ENCODE data around the gene SPOCD1. TPM values are rescaled to one million over a fixed set of nuclear protein-coding genes. Genes with fewer than 3 reads are reported as not detected.

The SPOCD1 gene
- under 1 TPM; 0.61 to 0.94 TPM for total RNA-seq
- polyA plus RNA-seq: not detected

DNA sequence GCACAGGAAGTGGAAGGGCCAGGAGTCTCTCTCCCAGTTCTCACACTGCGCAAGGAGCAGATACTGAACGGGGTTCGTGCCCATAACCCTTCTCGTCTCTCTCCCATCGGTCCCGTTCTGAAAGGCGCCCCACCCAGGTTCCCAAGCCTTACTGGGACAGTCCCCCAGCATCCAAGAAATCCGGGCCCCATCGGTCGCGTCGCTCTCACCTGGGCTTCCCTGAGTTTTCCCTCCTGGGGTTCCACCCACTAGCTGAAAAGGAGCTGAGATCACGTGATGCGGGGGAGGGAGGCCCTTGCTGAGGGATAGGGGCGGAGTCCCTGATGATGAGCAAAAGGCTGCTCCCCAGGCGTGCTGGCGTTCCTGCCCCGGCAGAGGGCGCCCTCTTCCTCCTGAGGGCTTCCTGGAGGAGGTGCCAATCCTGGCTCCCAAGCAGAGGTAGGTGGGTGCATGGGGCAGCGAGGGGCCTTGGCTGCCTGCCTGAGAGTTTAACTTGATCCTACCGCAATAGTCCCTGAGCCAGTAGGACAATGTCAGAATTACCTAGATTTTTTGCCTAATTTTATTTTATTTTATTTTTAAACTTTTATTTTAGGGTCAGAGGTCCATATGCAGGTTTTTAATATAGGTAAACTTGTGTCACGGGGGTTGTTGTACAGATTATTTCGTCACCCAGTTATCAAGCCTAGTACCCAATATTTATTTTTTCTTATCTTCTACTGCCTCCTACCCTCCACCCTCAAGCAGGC is at the start of gene SPOCD1:
Gene SPOCD1 (minus strand): TSS at position 271 of the 749 bp plus-strand sequence. CDS start 689 bp downstream, outside the sequence.
- Histone ChIP-seq H3K27ac (ENCODE audit: low read depth, low read length) (no peak within 1 kb of the TSS), H3K4me1 (ENCODE audit: insufficient read depth, low read length) (peaks cover 8% of the 10 kb centered on the region), H3K4me3 (ENCODE audit: low read length in 2 of 2) (no peak within 1 kb of the TSS), H3K9me3 (ENCODE audit: control insufficient read depth in 1 of 2, low read length in 2 of 2) (no peaks in the 10 kb centered on the region), H3K27me3 (ENCODE audit: insufficient read depth, low read length) (no peaks in the 10 kb centered on the region), H3K36me3 (ENCODE audit: insufficient read depth, low read length) (no peaks in the 10 kb centered on the region)
- DNase-seq: peak; percentile 78 to 84 (median 79)
- POLR2A ChIA-PET (ENCODE audit: partially characterized antibody): interaction anchor here (0.5 to 2.8 kb wide), 12 partner anchors 8 to 149 kb away, joined by 3 to 15 read pairs (median 3); partner anchors contain the start of gene PTP4A2
- peaks cover 8 to 21% (median 14%) of the 10 kb centered on the region in 4 donors for H3K4me1 Mint-ChIP-seq
- peaks cover 0 to 1% of the 10 kb centered on the region in 2 donors for H3K27me3 Mint-ChIP-seq
- H3K36me3 Mint-ChIP-seq: no peaks in the 10 kb centered on the region
- CTCF ChIA-PET (ENCODE audit: partially characterized antibody): interaction anchor here (0.5 to 6.8 kb wide), 25 partner anchors 8 to 247 kb away, joined by 3 to 105 read pairs (median 4); partner anchors contain the start of gene PTP4A2
- no peaks in the 10 kb centered on the region for H3K9me3 Mint-ChIP-seq
- peak within 1 kb of the TSS in 2 of 8 donors; percentile 1 to 64 for H3K4me3 Mint-ChIP-seq
- intact Hi-C loops (cut with micrococcal nuclease): loop anchor here (1.0 to 5.0 kb wide), 4 partner anchors 11 to 246 kb away; no protein-coding TSS in a partner anchor
- H3K27ac Mint-ChIP-seq: peak within 1 kb of the TSS; percentile 32 to 88 (median 42)

DNA sequence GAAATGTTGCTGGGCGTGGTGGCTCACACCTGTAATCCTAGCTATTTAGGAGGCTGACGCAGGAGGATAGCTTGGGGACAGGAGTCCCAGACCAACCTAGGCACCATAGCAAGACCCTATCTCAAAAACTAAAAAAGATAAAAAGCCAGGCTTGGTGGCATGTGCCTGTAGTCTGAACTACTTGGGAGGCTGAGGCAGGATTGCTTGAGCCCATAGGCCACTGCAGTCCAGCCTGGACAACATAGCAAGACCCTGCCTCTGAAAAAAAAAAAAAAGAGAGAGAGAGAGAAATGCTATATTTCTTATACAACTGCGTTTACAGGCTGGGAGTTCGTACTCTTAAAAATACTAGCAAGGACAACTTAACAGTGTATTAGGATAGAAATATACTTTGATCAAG is 46.2 kb upstream of the SPOCD1 start:
- no peak for DNase-seq
- no peak overlapping the region for H3K27ac Mint-ChIP-seq

DNA sequence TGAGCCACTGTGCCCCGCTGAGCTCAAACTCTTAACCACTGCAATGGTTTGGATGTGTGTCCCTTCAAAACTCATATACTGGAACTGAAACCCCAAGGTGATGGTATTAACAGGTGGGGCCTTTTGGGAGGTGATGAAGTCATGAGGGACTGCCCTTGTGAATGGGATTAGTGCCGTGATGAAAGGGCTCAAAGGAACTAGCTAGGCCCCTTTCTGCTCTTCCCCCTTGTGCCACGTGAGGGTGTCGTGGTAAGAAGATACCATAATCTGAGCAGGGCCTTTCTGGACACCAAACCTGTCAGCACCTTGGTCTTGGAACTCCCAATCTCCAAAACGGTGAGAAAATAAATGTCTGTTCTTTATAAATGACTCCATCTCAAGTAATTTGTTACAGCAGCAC is 45.5 kb upstream of the SPOCD1 start:
- H3K36me3 ChIP-seq (ENCODE audit: insufficient read depth, low read length): no peaks in the 10 kb centered on the region
- no peak overlapping the region for H3K27ac ChIP-seq (ENCODE audit: low read depth, low read length)
- no peak for DNase-seq
- H3K27me3 Mint-ChIP-seq: peaks cover 0 to 1% of the 10 kb centered on the region in 2 donors
- H3K36me3 Mint-ChIP-seq: no peaks in the 10 kb centered on the region
- peaks cover 0 to 2% (median under 1%) of the 10 kb centered on the region in 4 donors for H3K4me1 Mint-ChIP-seq
- peak overlapping the region in 1 of 7 donors; percentile 9 for H3K27ac Mint-ChIP-seq
- no peaks in the 10 kb centered on the region for H3K27me3 ChIP-seq (ENCODE audit: insufficient read depth, low read length)
- H3K9me3 ChIP-seq (ENCODE audit: control insufficient read depth in 1 of 2, low read length in 2 of 2): no peaks in the 10 kb centered on the region
- H3K4me1 ChIP-seq (ENCODE audit: insufficient read depth, low read length): peaks cover 5% of the 10 kb centered on the region
- H3K4me3 Mint-ChIP-seq: no peak overlapping the region
- CTCF ChIA-PET (ENCODE audit: partially characterized antibody): interaction anchor here (1.2 kb wide), 1 partner anchor 102 kb away, joined by 3 read pairs; no protein-coding TSS in a partner anchor
- intact Hi-C loops (cut with micrococcal nuclease): no loop called here
- POLR2A ChIA-PET (ENCODE audit: partially characterized antibody): no interaction called here
- H3K4me3 ChIP-seq (ENCODE audit: low read length in 2 of 2): no peak overlapping the region
- H3K9me3 Mint-ChIP-seq: peaks cover 0 to 2% (median 0%) of the 10 kb centered on the region in 8 donors

More for the DNA sequence above, 46.2 kb upstream of the SPOCD1 start:
- peaks cover 0 to 1% of the 10 kb centered on the region in 2 donors for H3K27me3 Mint-ChIP-seq
- ChIA-PET CTCF (ENCODE audit: partially characterized antibody) (no interaction called here), POLR2A (ENCODE audit: partially characterized antibody) (no interaction called here)
- H3K9me3 Mint-ChIP-seq: peaks cover 0 to 2% (median 0%) of the 10 kb centered on the region in 8 donors
- H3K4me3 Mint-ChIP-seq: no peak overlapping the region
- H3K36me3 ChIP-seq (ENCODE audit: insufficient read depth, low read length): no peaks in the 10 kb centered on the region
- peaks cover 0 to 7% (median 4%) of the 10 kb centered on the region in 4 donors for H3K4me1 Mint-ChIP-seq
- no peak overlapping the region for H3K4me3 ChIP-seq (ENCODE audit: low read length in 2 of 2)
- H3K36me3 Mint-ChIP-seq: no peaks in the 10 kb centered on the region
- H3K27me3 ChIP-seq (ENCODE audit: insufficient read depth, low read length): no peaks in the 10 kb centered on the region
- intact Hi-C loops (cut with micrococcal nuclease): no loop called here
- H3K4me1 ChIP-seq (ENCODE audit: insufficient read depth, low read length): peaks cover 5% of the 10 kb centered on the region
- no peaks in the 10 kb centered on the region for H3K9me3 ChIP-seq (ENCODE audit: control insufficient read depth in 1 of 2, low read length in 2 of 2)
- H3K27ac ChIP-seq (ENCODE audit: low read depth, low read length): no peak overlapping the region

- Histone ChIP-seq H3K36me3 (ENCODE audit: insufficient read depth, low read length) (no peaks in the 10 kb centered on the region), H3K4me3 (ENCODE audit: low read length in 2 of 2) (no peak overlapping the region), H3K27ac (ENCODE audit: low read depth, low read length) (no peak overlapping the region), H3K4me1 (ENCODE audit: insufficient read depth, low read length) (peaks cover 5% of the 10 kb centered on the region), H3K9me3 (ENCODE audit: control insufficient read depth in 1 of 2, low read length in 2 of 2) (no peaks in the 10 kb centered on the region), H3K27me3 (ENCODE audit: insufficient read depth, low read length) (no peaks in the 10 kb centered on the region)
- ChIA-PET POLR2A (ENCODE audit: partially characterized antibody) (no interaction called here), CTCF (ENCODE audit: partially characterized antibody) (interaction anchor here (1.2 kb wide), 1 partner anchor 103 kb away, joined by 3 read pairs; no protein-coding TSS in a partner anchor)
- intact Hi-C loops (cut with micrococcal nuclease): no loop called here
- Mint-ChIP-seq H3K4me1 (peaks cover 0 to 1% (median 0%) of the 10 kb centered on the region in 4 donors), H3K4me3 (no peak overlapping the region), H3K9me3 (peaks cover 0 to 2% (median 0%) of the 10 kb centered on the region in 8 donors), H3K27ac (no peak overlapping the region), H3K27me3 (peaks cover 0 to 1% of the 10 kb centered on the region in 2 donors), H3K36me3 (no peaks in the 10 kb centered on the region)
- DNase-seq: no peak
Measured at GRCh38 chr1:31860581-31860980, 44.8 kb upstream of the SPOCD1 start.

DNA sequence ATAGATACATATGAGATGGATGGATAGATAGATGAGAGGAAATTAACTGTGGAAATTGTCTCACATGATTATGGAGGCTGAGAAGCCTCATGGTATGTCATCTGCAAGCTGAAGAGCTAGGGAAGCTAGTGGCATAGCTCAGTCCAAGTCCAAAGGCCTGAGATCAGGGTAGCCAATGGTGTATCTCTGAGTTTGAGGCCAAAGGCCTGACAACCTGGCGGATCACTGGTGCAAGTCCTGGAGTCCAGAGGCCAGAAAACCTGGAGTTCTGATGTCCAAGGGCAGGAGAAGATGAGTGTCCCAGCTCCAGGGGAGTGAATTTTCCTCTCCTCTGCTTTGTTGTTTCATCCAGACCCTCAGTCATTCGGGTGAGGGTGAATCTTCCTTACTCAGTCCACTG is 43.9 kb upstream of the SPOCD1 start:
- H3K4me1 Mint-ChIP-seq: peaks cover 0 to 1% (median 0%) of the 10 kb centered on the region in 4 donors
- CTCF ChIA-PET (ENCODE audit: partially characterized antibody): no interaction called here
- Histone ChIP-seq H3K27me3 (ENCODE audit: insufficient read depth, low read length) (no peaks in the 10 kb centered on the region), H3K4me3 (ENCODE audit: low read length in 2 of 2) (no peak overlapping the region), H3K4me1 (ENCODE audit: insufficient read depth, low read length) (peaks cover 5% of the 10 kb centered on the region), H3K36me3 (ENCODE audit: insufficient read depth, low read length) (no peaks in the 10 kb centered on the region), H3K27ac (ENCODE audit: low read depth, low read length) (no peak overlapping the region), H3K9me3 (ENCODE audit: control insufficient read depth in 1 of 2, low read length in 2 of 2) (no peaks in the 10 kb centered on the region)
- POLR2A ChIA-PET (ENCODE audit: partially characterized antibody): interaction anchor here (1.3 kb wide), 1 partner anchor 29 kb away, joined by 3 read pairs; no protein-coding TSS in a partner anchor
- intact Hi-C loops (cut with micrococcal nuclease): no loop called here
- no peaks in the 10 kb centered on the region for H3K36me3 Mint-ChIP-seq
- H3K4me3 Mint-ChIP-seq: no peak overlapping the region
- DNase-seq: no peak
- peaks cover 0 to 1% of the 10 kb centered on the region in 2 donors for H3K27me3 Mint-ChIP-seq
- peaks cover 0 to 2% (median 0%) of the 10 kb centered on the region in 8 donors for H3K9me3 Mint-ChIP-seq
- H3K27ac Mint-ChIP-seq: peak overlapping the region in 1 of 7 donors; percentile 50

GRCh38 chr1:31859044-31859443 is 43.2 kb upstream of the SPOCD1 start:
- POLR2A ChIA-PET (ENCODE audit: partially characterized antibody): interaction anchor here (1.3 kb wide), 1 partner anchor 30 kb away, joined by 3 read pairs; no protein-coding TSS in a partner anchor
- Mint-ChIP-seq H3K4me1 (peaks cover 0 to 1% (median 0%) of the 10 kb centered on the region in 4 donors), H3K36me3 (no peaks in the 10 kb centered on the region), H3K27ac (peak overlapping the region in 1 of 7 donors; percentile 2), H3K27me3 (peaks cover 0 to 1% of the 10 kb centered on the region in 2 donors), H3K4me3 (no peak overlapping the region), H3K9me3 (peaks cover 0 to 2% (median 0%) of the 10 kb centered on the region in 8 donors)
- no peaks in the 10 kb centered on the region for H3K27me3 ChIP-seq (ENCODE audit: insufficient read depth, low read length)
- intact Hi-C loops (cut with micrococcal nuclease): no loop called here
- no peak overlapping the region for H3K4me3 ChIP-seq (ENCODE audit: low read length in 2 of 2)
- CTCF ChIA-PET (ENCODE audit: partially characterized antibody): no interaction called here
- H3K4me1 ChIP-seq (ENCODE audit: insufficient read depth, low read length): peaks cover 5% of the 10 kb centered on the region
- H3K9me3 ChIP-seq (ENCODE audit: control insufficient read depth in 1 of 2, low read length in 2 of 2): no peaks in the 10 kb centered on the region
- no peak for DNase-seq
- no peak overlapping the region for H3K27ac ChIP-seq (ENCODE audit: low read depth, low read length)
- H3K36me3 ChIP-seq (ENCODE audit: insufficient read depth, low read length): no peaks in the 10 kb centered on the region

GRCh38 chr1:31857863-31858262 is 42.0 kb upstream of the SPOCD1 start:
- peaks cover 0 to 2% (median 0%) of the 10 kb centered on the region in 8 donors for H3K9me3 Mint-ChIP-seq
- H3K36me3 ChIP-seq (ENCODE audit: insufficient read depth, low read length): no peaks in the 10 kb centered on the region
- H3K4me1 Mint-ChIP-seq: peaks cover 0 to 1% (median 0%) of the 10 kb centered on the region in 4 donors
- no peak overlapping the region for H3K27ac Mint-ChIP-seq
- no peaks in the 10 kb centered on the region for H3K9me3 ChIP-seq (ENCODE audit: control insufficient read depth in 1 of 2, low read length in 2 of 2)
- H3K27ac ChIP-seq (ENCODE audit: low read depth, low read length): no peak overlapping the region
- peaks cover 5% of the 10 kb centered on the region for H3K4me1 ChIP-seq (ENCODE audit: insufficient read depth, low read length)
- peaks cover 0 to 1% of the 10 kb centered on the region in 2 donors for H3K27me3 Mint-ChIP-seq
- H3K36me3 Mint-ChIP-seq: no peaks in the 10 kb centered on the region
- H3K27me3 ChIP-seq (ENCODE audit: insufficient read depth, low read length): no peaks in the 10 kb centered on the region
- no peak for DNase-seq
- no peak overlapping the region for H3K4me3 Mint-ChIP-seq
- no peak overlapping the region for H3K4me3 ChIP-seq (ENCODE audit: low read length in 2 of 2)
- intact Hi-C loops (cut with micrococcal nuclease): no loop called here
- CTCF ChIA-PET (ENCODE audit: partially characterized antibody): interaction anchor here (0.9 kb wide), 1 partner anchor 107 kb away, joined by 3 read pairs; no protein-coding TSS in a partner anchor
- POLR2A ChIA-PET (ENCODE audit: partially characterized antibody): no interaction called here

All from CD4-positive, alpha-beta memory T cell (primary cell).